ENCODE measurements around the gene THOC5.
"Not testable (repeated sequence)": the region's sequence is repeated elsewhere in the genome, so short reads cannot be mapped to it uniquely, and the experiment has no call there.

Gene THOC5

GRCh38 chr22:29555065-29555644 lies 1.6 kb upstream of the THOC5 start:
- no peak for DNase-seq (ENCODE audit: low spot score)
- Histone ChIP-seq H3K4me3 (no peak overlapping the region), H3K27ac (peak overlapping the region in 1 of 2 donors; percentile 8)
- TF ChIP-seq CTCF (IDR thresholded peaks at IDR 0.05) = no peak

- H3K4me3 ChIP-seq = not testable (repeated sequence)
These were observed 1.2 kb downstream of the THOC5 start for GRCh38 chr22:29552357-29552756.

GRCh38 chr22:29550005-29550404 lies 3.6 kb downstream of the THOC5 start:
- no peak for DNase-seq (ENCODE audit: low spot score)
- Histone ChIP-seq H3K27ac (no peak overlapping the region), H3K4me3 (no peak overlapping the region)
- no peak for TF ChIP-seq CTCF (IDR thresholded peaks at IDR 0.05)

More at GRCh38 chr22:29552357-29552756, 1.2 kb downstream of the THOC5 start:
- DNase-seq (ENCODE audit: low spot score); H3K27ac ChIP-seq: not testable (repeated sequence)

- not testable (repeated sequence) for H3K27ac ChIP-seq; H3K4me3 ChIP-seq; DNase-seq (ENCODE audit: low spot score)
These were observed 8.5 kb downstream of the THOC5 start for GRCh38 chr22:29545045-29545444.

GRCh38 chr22:29541845-29542244 lies 11.7 kb downstream of the THOC5 start:
- TF ChIP-seq CTCF (IDR thresholded peaks at IDR 0.05) = no peak
- no peak for DNase-seq (ENCODE audit: low spot score)
- H3K4me3 ChIP-seq = no peak overlapping the region
- H3K27ac ChIP-seq = no peak overlapping the region

GRCh38 chr22:29539105-29539504 lies 14.5 kb downstream of the THOC5 start:
- no peak for TF ChIP-seq CTCF (IDR thresholded peaks at IDR 0.05)
- no peak for DNase-seq (ENCODE audit: low spot score)
- H3K4me3 ChIP-seq = no peak overlapping the region
- H3K27ac ChIP-seq = no peak overlapping the region

- no peak for DNase-seq (ENCODE audit: low spot score)
- TF ChIP-seq CTCF (IDR thresholded peaks at IDR 0.05) = no peak
- Histone ChIP-seq H3K27ac (no peak overlapping the region), H3K4me3 (no peak overlapping the region)
These were observed 17.1 kb downstream of the THOC5 start for GRCh38 chr22:29536411-29536810.

GRCh38 chr22:29531419-29531818 lies 22.1 kb downstream of the THOC5 start:
- no peak for DNase-seq (ENCODE audit: low spot score)
- no peak for TF ChIP-seq CTCF (IDR thresholded peaks at IDR 0.05)

More at GRCh38 chr22:29531419-29531818, 22.1 kb downstream of the THOC5 start:
- no peak overlapping the region for H3K27ac ChIP-seq
- no peak overlapping the region for H3K4me3 ChIP-seq

All from coronary artery (tissue), 2 donors.